Measurements from ENCODE around the gene STXBP6. TPM values are rescaled to one million over a fixed set of nuclear protein-coding genes. Genes with fewer than 3 reads are reported as not detected.

STXBP6 gene
- total and polyA plus RNA-seq, 10 of the 15 experiments (the other 5 are each of a cell fraction or from before 2014, with no cell fraction given) = 1.2 to 47.3 (median 1.9) TPM

GRCh38 chr14:25086821-25087396, 37.0 kb upstream of the STXBP6 start:
- no peaks in the 10 kb centered on the region for H3K9me3 ChIP-seq (replicated peaks; ENCODE audit: control insufficient read depth, insufficient read depth, low read length)
- no peak overlapping the region for H3K4me3 ChIP-seq
- H3K9ac ChIP-seq (ENCODE audit: control insufficient read depth, insufficient read depth, low read length) = no peak overlapping the region
- ChIA-PET POLR2A (interaction anchor here (0.5 to 0.9 kb wide), 3 partner anchors 14 to 284 kb away, joined by 3 to 10 read pairs (median 4); no protein-coding TSS in a partner anchor), RAD21 (ENCODE audit: unreplicated experiment) (no interaction called here), CTCF (interaction anchor here (0.9 to 2.9 kb wide), 3 partner anchors 46 to 281 kb away, joined by 4 to 9 read pairs (median 8); no protein-coding TSS in a partner anchor), SMC1A (ENCODE audit: uncharacterized antibody, unreplicated experiment) (interaction anchor here (0.9 to 1.8 kb wide), 6 partner anchors 8 to 274 kb away, joined by 3 to 6 read pairs (median 3); no protein-coding TSS in a partner anchor)
- FAIRE-seq = no peak
- intact Hi-C loops (cut with micrococcal nuclease; ENCODE audit: unreplicated experiment) = no loop called here
- H2AFZ ChIP-seq (ENCODE audit: control insufficient read depth, low read depth, low read length) = no peak overlapping the region
- in situ Hi-C loops (cut with MboI) = no loop called here
- no peaks in the 10 kb centered on the region for H3K4me1 ChIP-seq (ENCODE audit: control insufficient read depth, insufficient read depth, low read length)
- no peaks in the 10 kb centered on the region for H3K36me3 ChIP-seq (ENCODE audit: control insufficient read depth in 2 of 2, insufficient read depth in 2 of 2, low read length in 1 of 2)
- H3K79me2 ChIP-seq (ENCODE audit: control insufficient read depth, insufficient read depth, low read length) = no peaks in the 10 kb centered on the region
- H4K20me1 ChIP-seq (ENCODE audit: control insufficient read depth, insufficient read depth) = no peaks in the 10 kb centered on the region
- 11% methylated on average over 2 of the region's 2 CpGs for WGBS (ENCODE audit: insufficient coverage, insufficient replicate concordance, low lambda C conversion rate, missing lambda C conversion rate)
- H3K27me3 ChIP-seq (replicated peaks in 1 of 2; ENCODE audit: control insufficient read depth in 2 of 2, insufficient read depth in 2 of 2, low read length in 1 of 2) = no peaks in the 10 kb centered on the region
- no peak overlapping the region for H3K27ac ChIP-seq (ENCODE audit: control insufficient read depth, insufficient read depth)
- H3K4me2 ChIP-seq (ENCODE audit: control insufficient read depth, insufficient read depth) = no peak overlapping the region
- TF ChIP-seq RFX5 (IDR thresholded peaks at IDR 0.05; ENCODE audit: low read depth, low read length) = no peak
- TF ChIP-seq IKZF2 (IDR thresholded peaks at IDR 0.05) = peak in 1 of 2 experiments; percentile 33; a peak in 2 of 4 replicates
- no peak for TF ChIP-seq CEBPB (IDR thresholded peaks at IDR 0.05; ENCODE audit: borderline replicate concordance in 1 of 2, low read depth in 2 of 2, low read length in 2 of 2)
- no peak for TF ChIP-seq ZNF207 (IDR thresholded peaks at IDR 0.05; ENCODE audit: borderline replicate concordance)
- TF ChIP-seq ZBTB33 (IDR thresholded peaks at IDR 0.05) = no peak
- no peak for TF ChIP-seq RCOR1 (conservative IDR thresholded peaks at IDR 0.05; ENCODE audit: low read depth, low read length)
- TF ChIP-seq BCL11A (IDR thresholded peaks at IDR 0.05; ENCODE audit: low read depth, low read length) = no peak
- 0 out of 2 replicates have a peak, but pooled peaks have one; percentile 12 for TF ChIP-seq IKZF1 (conservative IDR thresholded peaks at IDR 0.05)
- no peak for DNase-seq (ENCODE audit: low read depth, low spot score)
- ATAC-seq = no peak
- no TSS peak for BruUV-seq (replicated peaks)
